IMR-90 (cell line): ENCODE data around the gene SF3B1. TPM values are rescaled to one million over a fixed set of nuclear protein-coding genes. Genes with fewer than 3 reads are reported as not detected.

Experiments used
- ATAC-seq: fragments of 200-7000 bp; cut with Tn5 transposase; 2 replicates; pipeline ENCODE4 v1.9.1; 2020; ENCODE audit warnings: low read depth, mild to moderate bottlenecking, moderate library complexity
- BruUV-seq: library from RNA; stranded (reverse); fragments of 400-500 nt; replicated peaks from 2 replicates; lab custom pipeline; 2021; lab: Mats Ljungman, UMichigan
- CTCF ChIA-PET: fragments of 300-600 bp; formaldehyde crosslinking; extraction: SDS; loops from one replicate; lab custom pipeline; 2021; ENCODE audit warnings: antibody characterized with exemption; lab: Yijun Ruan, JAX
- POLR2A ChIA-PET: fragments of 300-600 bp; sonication (Branson Sonifier 250); formaldehyde crosslinking; loops from one replicate; lab custom pipeline; 2022; ENCODE audit warnings: antibody characterized with exemption; ENCODE audit not compliant: unreplicated experiment; lab: Charles Lee
- DNase-seq: peaks from one replicate; pipeline ENCODE4 v3.0.0; 2013
- H2AFZ ChIP-seq: replicated peaks from 2 replicates; pipeline ENCODE3; 2013; ENCODE audit warnings: low read length, mild to moderate bottlenecking; ENCODE audit not compliant: poor library complexity
- H2AK5ac ChIP-seq: 2 replicates; pipeline ENCODE4 v1.6.1; 2013; ENCODE audit warnings: low read depth, low read length, inconsistent platforms
- H2AK9ac ChIP-seq: replicated peaks from 2 replicates; pipeline ENCODE3; 2013; ENCODE audit warnings: mild to moderate bottlenecking, low read depth, low read length, moderate library complexity; ENCODE audit not compliant: poor library complexity
- H2BK120ac ChIP-seq: 2 replicates; pipeline ENCODE4 v1.6.1; 2013; ENCODE audit warnings: low read depth, low read length, inconsistent platforms
- H2BK15ac ChIP-seq: 3 replicates; pipeline ENCODE4 v1.6.1; 2013; ENCODE audit warnings: low read depth, low read length, inconsistent platforms
- H2BK20ac ChIP-seq: 2 replicates; pipeline ENCODE4 v1.6.1; 2013; ENCODE audit warnings: low read depth, mild to moderate bottlenecking, inconsistent platforms, low read length, moderate library complexity
- H2BK5ac ChIP-seq: 2 replicates; pipeline ENCODE4 v1.6.1; 2013; ENCODE audit warnings: mild to moderate bottlenecking, low read depth, low read length, inconsistent platforms; ENCODE audit not compliant: poor library complexity, severe bottlenecking
- H3K14ac ChIP-seq: replicated peaks from 2 replicates; pipeline ENCODE4 v1.6.1; 2013; ENCODE audit warnings: low read depth, low read length, inconsistent platforms
- H3K18ac ChIP-seq: 2 replicates; pipeline ENCODE4 v1.6.1; 2013; ENCODE audit warnings: low read depth, low read length, control low read depth
- H3K23ac ChIP-seq: 2 replicates; pipeline ENCODE4 v1.6.1; 2013; ENCODE audit warnings: low read depth, low read length, inconsistent platforms
- H3K27ac ChIP-seq: 2 replicates; pipeline ENCODE4 v1.5.1; 2013; ENCODE audit warnings: mild to moderate bottlenecking, control low read depth, low read length; ENCODE audit not compliant: insufficient read depth
- H3K27me3 ChIP-seq: 2 replicates; pipeline ENCODE4 v1.6.1; 2013; ENCODE audit warnings: low read length; ENCODE audit not compliant: control insufficient read depth, insufficient read depth
- H3K36me3 ChIP-seq: 2 replicates; pipeline ENCODE4 v1.6.1; 2013; ENCODE audit warnings: low read length, mixed read lengths; ENCODE audit not compliant: control insufficient read depth, insufficient read depth
- H3K4ac ChIP-seq: 2 replicates; pipeline ENCODE4 v1.6.1; 2013; ENCODE audit warnings: low read depth, low read length, inconsistent platforms
- H3K4me1 ChIP-seq: 2 replicates; pipeline ENCODE4 v1.6.1; 2013; ENCODE audit warnings: low read length, mixed read lengths; ENCODE audit not compliant: control insufficient read depth, insufficient read depth
- H3K4me2 ChIP-seq: 2 replicates; pipeline ENCODE4 v1.6.1; 2013; ENCODE audit warnings: low read depth, mild to moderate bottlenecking, control low read depth, low read length, moderate library complexity
- H3K4me3 ChIP-seq: 2 replicates; pipeline ENCODE4 v1.5.1; 2013; ENCODE audit warnings: low read depth, mild to moderate bottlenecking, control low read depth, low read length, moderate library complexity; ENCODE audit not compliant: insufficient read depth
- H3K56ac ChIP-seq: 2 replicates; pipeline ENCODE4 v1.6.1; 2013; ENCODE audit warnings: low read length, inconsistent platforms; ENCODE audit not compliant: insufficient read depth; ENCODE audit errors: extremely low read depth
- H3K79me1 ChIP-seq, 2 experiments: 2 replicates each; pipeline ENCODE4 v1.6.1; 2013; ENCODE audit warnings: low read length in 2 of 2, inconsistent platforms in 1 of 2, low read depth in 1 of 2
- H3K9ac ChIP-seq: 2 replicates; pipeline ENCODE4 v1.6.1; 2013; ENCODE audit warnings: low read depth, low read length, control low read depth
- H3K9me1 ChIP-seq: 2 replicates; pipeline ENCODE4 v1.6.1; 2013; ENCODE audit warnings: low read length, inconsistent platforms; ENCODE audit not compliant: insufficient read depth
- H3K9me3 ChIP-seq: 2 replicates; pipeline ENCODE4 v1.6.1; 2013; ENCODE audit warnings: low read length; ENCODE audit not compliant: control insufficient read depth, insufficient read depth
- H4K20me1 ChIP-seq: 2 replicates; pipeline ENCODE4 v1.6.1; 2013; ENCODE audit warnings: low read length, inconsistent platforms; ENCODE audit not compliant: insufficient read depth
- H4K5ac ChIP-seq: 2 replicates; pipeline ENCODE4 v1.6.1; 2013; ENCODE audit warnings: mild to moderate bottlenecking, low read depth, low read length, control low read depth
- H4K8ac ChIP-seq, 2 experiments: 2 replicates each; pipeline ENCODE4 v1.6.1; 2013; ENCODE audit warnings: low read depth in 2 of 2, low read length in 2 of 2, control low read depth in 1 of 2, inconsistent platforms in 1 of 2
- H4K91ac ChIP-seq: 2 replicates; pipeline ENCODE4 v1.6.1; 2013; ENCODE audit warnings: low read depth, low read length, inconsistent platforms; ENCODE audit not compliant: insufficient read depth
- BHLHE40 ChIP-seq: fragments of 150-350 bp; IDR thresholded peaks from 2 replicates; pipeline ENCODE4 v1.6.1; 2016; ENCODE audit warnings: mild to moderate bottlenecking, low read depth, low read length
- CHD1 ChIP-seq: IDR thresholded peaks from 2 replicates; pipeline ENCODE4 v1.6.1; 2012; ENCODE audit warnings: low read depth, low read length, improper control_type of control experiment
- FOS ChIP-seq: fragments of 150-350 bp; IDR thresholded peaks from 2 replicates; pipeline ENCODE4 v1.6.1; 2016; ENCODE audit warnings: low read depth, low read length
- MXI1 ChIP-seq: IDR thresholded peaks from 2 replicates; pipeline ENCODE4 v1.6.1; 2012; ENCODE audit warnings: low read depth, mild to moderate bottlenecking, low read length, moderate library complexity, borderline replicate concordance
- RCOR1 ChIP-seq: IDR thresholded peaks from 2 replicates; pipeline ENCODE4 v1.6.1; 2012; ENCODE audit warnings: mild to moderate bottlenecking, low read length, improper control_type of control experiment; ENCODE audit not compliant: insufficient replicate concordance
- WGBS, 2 experiments: methylation state at CpG; one replicate each; pipeline versions ENCODE4 v1.1.5 to v1.1.7; 2013; ENCODE audit warnings: missing lambda C conversion rate in 2 of 2; ENCODE audit not compliant: insufficient read length in 1 of 2; ENCODE audit errors: extremely low coverage in 2 of 2; 5-methylcytosine and 5-hydroxymethylcytosine counted together
- dilution Hi-C: fragments of 300-500 bp; cut with HindIII; formaldehyde crosslinking; loops from one replicate; pipeline ENCODE4 v1.14.3; 2018; ENCODE audit warnings: low sequenced_read_pairs; ENCODE audit not compliant: unreplicated experiment
- in situ Hi-C: fragments of 300-500 bp; cut with MboI; formaldehyde crosslinking; loops from 3 replicates; pipeline ENCODE4 v1.14.3; 2019; ENCODE audit warnings: low sequenced_read_pairs, inconsistent platforms, mixed read lengths
- intact Hi-C: fragments of 100-400 bp; cut with micrococcal nuclease; formaldehyde crosslinking; loops from 2 replicates; pipeline ENCODE4 v1.10.0; 2022
- polyA plus RNA-seq, 3 experiments: library from polyadenylated mRNA; depleted of rRNA; stranded (reverse); fragments of >200 nt; gene quantifications; 2 replicates each; pipeline ENCODE4 v1.2.3, GENCODE V29; 2012; ENCODE audit warnings: low replicate concordance in 1 of 3
- total RNA-seq: library from RNA; depleted of rRNA; stranded (reverse); fragments of >200 nt; gene quantifications from 2 replicates; pipeline ENCODE4 v1.2.3, GENCODE V29; 2012

SF3B1 gene
- total and polyA plus RNA-seq, 2 of the 4 experiments (the other 2 are of a cell fraction): 326 to 942 TPM

- H3K36me3 ChIP-seq: peaks cover 62% of the 10 kb centered on the region
- no peak overlapping the region for H2AFZ ChIP-seq
- dilution Hi-C loops (no loop called here), in situ Hi-C loops (no loop called here), intact Hi-C loops (loop anchor here (2.0 to 5.0 kb wide), 2 partner anchors 72 to 91 kb away; no protein-coding TSS in a partner anchor)
- DNase-seq (peak; percentile 20), ATAC-seq (no peak)
- H2AK5ac ChIP-seq: no peak overlapping the region
- ChIA-PET POLR2A (no interaction called here), CTCF (interaction anchor here (0.7 kb wide), 1 partner anchor 897 kb away, joined by 4 read pairs; no protein-coding TSS in a partner anchor)
- 90% methylated on average over 2 of the region's 6 CpGs; no CpG with 5 or more reads in 1 of the 2 experiments for WGBS, 2 experiments
- no peak overlapping the region for H4K91ac ChIP-seq
- H3K27ac ChIP-seq: no peak overlapping the region
- peaks cover 8 to 14% of the 10 kb centered on the region in 2 experiments; a peak in 3 of 4 replicates for H3K79me1 ChIP-seq
- no peak overlapping the region for H3K4me2 ChIP-seq
- H3K27me3 ChIP-seq: no peaks in the 10 kb centered on the region
- BruUV-seq: no TSS peak
- H4K20me1 ChIP-seq: peaks cover 4% of the 10 kb centered on the region; the same call in 1 of the 2 replicates
- no peak overlapping the region for H3K14ac ChIP-seq
- no peak overlapping the region for H3K4ac ChIP-seq
- no peak overlapping the region for H3K4me3 ChIP-seq
- no peak overlapping the region for H2AK9ac ChIP-seq
- H3K23ac ChIP-seq: no peak overlapping the region
- no peak overlapping the region for H4K8ac ChIP-seq
- H2BK5ac ChIP-seq: no peak overlapping the region
- H3K18ac ChIP-seq: no peak overlapping the region
- no peak overlapping the region for H4K5ac ChIP-seq
- no peak overlapping the region for H3K9ac ChIP-seq
- TF ChIP-seq BHLHE40 (no peak), RCOR1 (no peak), MXI1 (no peak), FOS (no peak), CHD1 (no peak)
- no peaks in the 10 kb centered on the region; the same call in 1 of the 2 replicates for H3K9me1 ChIP-seq
- no peaks in the 10 kb centered on the region; the same call in 1 of the 2 replicates for H3K4me1 ChIP-seq
- H2BK120ac ChIP-seq: no peak overlapping the region
- no peak overlapping the region for H3K56ac ChIP-seq
- H2BK20ac ChIP-seq: no peak overlapping the region
- H3K9me3 ChIP-seq: no peaks in the 10 kb centered on the region
- H2BK15ac ChIP-seq: no peak overlapping the region
These were observed 34.8 kb downstream of the SF3B1 start for GRCh38 chr2:197399887-197400540.
